GM10847 (cell line): Measurements from ENCODE around the gene COPZ1.

ENCODE experiments used
- POLR2A ChIP-seq: IDR thresholded peaks from 2 replicates; pipeline ENCODE4 v1.6.1; 2011; ENCODE audit not compliant: insufficient read length; ENCODE audit errors: extremely low read depth

Gene COPZ1

GRCh38 chr12:54392485-54393206, 67.7 kb downstream of the COPZ1 start:
- no peak for TF ChIP-seq POLR2A

- TF ChIP-seq POLR2A, result no peak
Observed at GRCh38 chr12:54393207-54393609, 68.3 kb downstream of the COPZ1 start.

- no peak for TF ChIP-seq POLR2A
Observed at GRCh38 chr12:54393743-54394142, 68.8 kb downstream of the COPZ1 start.

GRCh38 chr12:54394281-54394719, 69.4 kb downstream of the COPZ1 start:
- no peak for TF ChIP-seq POLR2A

GRCh38 chr12:54394986-54395385, 70.1 kb downstream of the COPZ1 start:
- TF ChIP-seq POLR2A, result no peak

- TF ChIP-seq POLR2A, result no peak
Observed at GRCh38 chr12:54395545-54395944, 70.6 kb downstream of the COPZ1 start.

GRCh38 chr12:54397157-54397556, 72.2 kb downstream of the COPZ1 start:
- no peak for TF ChIP-seq POLR2A

GRCh38 chr12:54398218-54398617, 73.3 kb downstream of the COPZ1 start:
- no peak for TF ChIP-seq POLR2A

- TF ChIP-seq POLR2A, result no peak
Observed at GRCh38 chr12:54398995-54399793, 74.3 kb downstream of the COPZ1 start.

- no peak for TF ChIP-seq POLR2A
Observed at GRCh38 chr12:54401119-54401518, 76.2 kb downstream of the COPZ1 start.
